GM12873 (cell line): ENCODE results near the gene NLK.

ENCODE experiments used
- TF ChIP-seq, protein P1 (sequence below): IDR thresholded peaks from 2 replicates; pipeline ENCODE4 v1.5.1; 2012; ENCODE audit warnings: low read depth, mild to moderate bottlenecking, moderate library complexity, low read length, control low read depth; ENCODE audit not compliant: insufficient read depth; ENCODE audit errors: missing control alignments

NLK gene

DNA sequence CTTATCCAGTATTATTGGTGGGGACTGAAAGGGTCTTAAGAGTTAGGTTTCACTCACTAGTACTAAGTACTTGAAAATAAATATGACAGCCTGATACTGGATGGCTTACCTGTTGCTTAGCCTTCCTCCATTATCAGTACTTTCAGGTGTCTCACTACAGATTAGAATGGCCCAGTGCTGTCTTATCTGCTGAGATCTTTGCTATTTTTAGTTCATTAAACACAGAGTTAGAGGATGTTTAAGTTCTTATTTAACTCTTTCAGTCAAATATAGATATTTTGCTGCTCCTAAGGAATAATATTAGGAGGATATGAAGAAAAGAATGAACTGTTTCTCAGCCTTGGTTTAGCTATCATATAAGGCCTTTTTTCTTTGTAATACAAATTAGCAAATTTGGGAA is 74.8 kb downstream of the NLK start:
- TF ChIP-seq, protein P1, sequence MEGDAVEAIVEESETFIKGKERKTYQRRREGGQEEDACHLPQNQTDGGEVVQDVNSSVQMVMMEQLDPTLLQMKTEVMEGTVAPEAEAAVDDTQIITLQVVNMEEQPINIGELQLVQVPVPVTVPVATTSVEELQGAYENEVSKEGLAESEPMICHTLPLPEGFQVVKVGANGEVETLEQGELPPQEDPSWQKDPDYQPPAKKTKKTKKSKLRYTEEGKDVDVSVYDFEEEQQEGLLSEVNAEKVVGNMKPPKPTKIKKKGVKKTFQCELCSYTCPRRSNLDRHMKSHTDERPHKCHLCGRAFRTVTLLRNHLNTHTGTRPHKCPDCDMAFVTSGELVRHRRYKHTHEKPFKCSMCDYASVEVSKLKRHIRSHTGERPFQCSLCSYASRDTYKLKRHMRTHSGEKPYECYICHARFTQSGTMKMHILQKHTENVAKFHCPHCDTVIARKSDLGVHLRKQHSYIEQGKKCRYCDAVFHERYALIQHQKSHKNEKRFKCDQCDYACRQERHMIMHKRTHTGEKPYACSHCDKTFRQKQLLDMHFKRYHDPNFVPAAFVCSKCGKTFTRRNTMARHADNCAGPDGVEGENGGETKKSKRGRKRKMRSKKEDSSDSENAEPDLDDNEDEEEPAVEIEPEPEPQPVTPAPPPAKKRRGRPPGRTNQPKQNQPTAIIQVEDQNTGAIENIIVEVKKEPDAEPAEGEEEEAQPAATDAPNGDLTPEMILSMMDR, result no peak

DNA sequence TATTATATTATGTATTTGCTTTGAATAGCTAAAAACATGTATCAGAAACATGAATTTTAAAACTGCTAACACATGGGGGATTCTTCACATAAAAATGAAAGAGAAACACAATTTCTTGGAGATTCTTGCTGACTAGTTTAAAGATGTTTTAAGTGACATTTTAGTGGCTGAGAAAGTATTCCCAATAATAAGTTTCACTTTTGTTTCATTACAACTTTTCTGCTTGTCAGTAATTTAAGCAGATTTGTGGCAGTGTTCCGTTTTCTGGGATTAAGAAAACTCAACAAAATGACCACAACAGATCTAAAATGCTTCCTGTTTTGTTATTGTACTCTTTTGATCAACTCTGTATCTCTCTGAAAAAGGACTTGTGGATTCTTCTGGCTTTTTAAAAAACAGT is 75.9 kb downstream of the NLK start:
- TF ChIP-seq, protein P1, result no peak

DNA sequence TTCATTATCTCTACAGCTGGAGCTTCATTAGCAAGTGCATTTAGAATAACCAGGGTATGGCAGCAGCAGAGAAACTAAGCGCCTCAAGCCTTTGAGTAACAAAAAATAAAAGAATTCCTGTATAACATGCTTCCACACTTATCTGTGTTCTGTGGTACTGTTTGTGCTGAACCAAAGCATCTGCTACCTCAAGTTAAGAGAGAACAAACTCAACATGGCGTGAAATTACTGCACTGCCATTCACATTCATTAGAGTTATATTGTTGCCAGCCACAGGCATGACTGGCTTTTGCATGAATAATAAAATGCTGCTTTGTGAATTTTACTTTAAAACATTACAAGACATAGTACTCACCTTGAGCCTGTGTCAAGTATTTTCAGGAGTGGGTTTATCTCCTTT is 76.6 kb downstream of the NLK start:
- TF ChIP-seq, protein P1, result no peak

DNA sequence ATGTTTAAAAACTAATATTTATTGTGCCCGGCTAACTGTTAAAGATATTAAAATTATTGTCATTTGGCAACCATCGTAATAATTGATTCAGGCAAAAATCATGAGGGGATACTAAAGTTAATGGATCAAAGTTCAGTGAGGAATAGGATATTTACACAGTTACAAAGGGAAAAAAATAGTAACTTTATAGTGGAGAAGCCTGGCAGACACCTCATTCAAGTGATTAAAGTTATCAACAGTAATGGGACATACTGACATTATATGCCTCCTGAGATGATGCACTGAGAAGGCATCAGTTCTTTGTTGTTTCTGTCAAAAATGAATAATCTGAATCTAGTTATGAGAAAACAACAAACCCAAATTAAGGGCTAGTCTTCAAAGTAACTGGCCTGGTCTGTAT is 77.1 kb downstream of the NLK start:
- TF ChIP-seq, protein P1, result no peak

DNA sequence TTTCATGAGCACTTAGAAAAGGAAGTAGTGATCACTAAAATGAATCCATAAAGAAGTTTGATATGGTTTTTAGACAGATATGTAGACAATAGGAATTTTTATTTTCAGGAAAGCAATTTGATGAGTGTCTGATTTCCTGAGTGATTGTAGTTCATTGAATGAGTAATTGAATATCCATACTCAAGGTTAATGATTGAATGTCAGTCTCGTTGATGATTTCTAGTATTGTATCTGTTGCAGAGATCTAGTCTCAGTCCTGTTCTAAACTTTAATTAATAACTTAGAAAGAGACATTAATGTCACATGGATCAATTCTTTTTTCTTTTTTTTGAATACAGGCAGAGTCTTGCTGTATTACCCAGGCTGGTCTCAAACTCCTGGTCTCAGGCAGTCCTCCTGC is 78.3 kb downstream of the NLK start:
- TF ChIP-seq, protein P1, result no peak

DNA sequence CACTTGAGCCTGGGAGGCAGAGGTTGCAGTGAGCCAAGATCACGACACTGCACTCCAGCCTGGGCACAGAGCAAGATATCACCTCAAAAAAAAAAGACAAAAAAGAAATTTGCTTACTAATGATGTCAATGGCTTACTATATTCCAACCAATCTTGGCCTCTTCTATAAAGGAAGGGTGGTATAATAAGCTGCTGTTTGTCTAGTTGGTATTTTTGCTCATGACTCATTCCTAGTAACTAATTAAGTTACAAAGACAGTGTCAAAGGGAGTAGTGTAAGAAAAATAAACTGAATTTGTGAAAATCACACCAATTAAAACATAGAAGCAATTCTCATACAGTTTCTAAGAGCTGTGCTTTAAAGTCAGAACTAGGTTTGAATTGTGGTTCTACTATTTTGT is 82.5 kb downstream of the NLK start:
- TF ChIP-seq, protein P1, result no peak

DNA sequence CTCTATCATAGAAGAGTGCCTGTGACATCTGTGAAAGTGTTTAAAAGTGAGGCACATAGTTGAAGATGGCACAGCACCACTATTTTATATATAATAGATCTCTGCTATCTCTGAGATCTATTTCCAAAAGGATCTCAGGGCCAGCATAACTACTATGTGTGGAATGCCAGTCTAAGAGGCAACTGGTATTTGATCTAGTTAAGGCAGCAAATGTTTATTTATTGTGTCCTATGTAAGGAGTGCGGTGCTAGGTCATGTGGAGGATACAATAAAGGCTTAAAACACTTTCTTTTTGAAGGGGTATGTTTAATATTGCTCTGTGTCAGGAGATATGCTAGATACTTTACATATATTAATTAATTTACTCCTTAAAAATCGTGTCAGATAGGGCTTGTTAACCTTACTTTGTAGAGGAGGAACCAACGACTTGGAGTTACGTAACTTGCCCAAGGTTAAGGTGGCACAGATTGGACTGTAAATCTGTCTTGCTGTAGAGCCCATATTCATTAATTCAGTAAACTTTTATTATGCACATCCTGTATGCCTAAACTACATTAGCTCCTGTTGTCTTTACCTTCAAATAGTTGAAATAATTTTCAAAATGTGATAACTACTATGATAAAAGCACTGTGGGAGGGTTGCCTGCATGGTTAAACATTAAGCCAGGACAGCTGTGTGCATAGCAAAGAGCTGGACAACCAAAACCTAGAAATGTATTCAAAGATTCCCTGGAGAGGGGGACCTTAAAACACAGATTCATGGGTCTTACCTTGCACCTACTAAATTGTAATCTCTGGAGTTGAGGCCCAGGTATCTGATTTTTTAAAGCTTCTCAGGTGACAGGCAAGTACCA is 83.3 kb downstream of the NLK start:
- TF ChIP-seq, protein P1, result no peak
